HL-60 (cell line): ENCODE results near the gene MEIOSIN.

Experiments used
- GABPA ChIP-seq: IDR thresholded peaks from 2 replicates; pipeline ENCODE4 v1.6.1; 2012; ENCODE audit warnings: low read depth
- POLR2AphosphoS5 ChIP-seq: IDR thresholded peaks from 2 replicates; pipeline ENCODE4 v1.6.1; 2012; ENCODE audit warnings: low read depth
- SPI1 ChIP-seq: IDR thresholded peaks from 2 replicates; pipeline ENCODE4 v1.6.1; 2012; ENCODE audit warnings: low read depth, mild to moderate bottlenecking, borderline replicate concordance
- TF ChIP-seq, protein P1 (sequence below): IDR thresholded peaks from one replicate; pipeline ENCODE4 v1.5.1; 2011; ENCODE audit warnings: low read length, control low read depth, inconsistent platforms; ENCODE audit not compliant: insufficient read depth

GRCh38 chr19:45772912-45773311 lies 39.7 kb downstream of the MEIOSIN start:
- TF ChIP-seq, protein P1, sequence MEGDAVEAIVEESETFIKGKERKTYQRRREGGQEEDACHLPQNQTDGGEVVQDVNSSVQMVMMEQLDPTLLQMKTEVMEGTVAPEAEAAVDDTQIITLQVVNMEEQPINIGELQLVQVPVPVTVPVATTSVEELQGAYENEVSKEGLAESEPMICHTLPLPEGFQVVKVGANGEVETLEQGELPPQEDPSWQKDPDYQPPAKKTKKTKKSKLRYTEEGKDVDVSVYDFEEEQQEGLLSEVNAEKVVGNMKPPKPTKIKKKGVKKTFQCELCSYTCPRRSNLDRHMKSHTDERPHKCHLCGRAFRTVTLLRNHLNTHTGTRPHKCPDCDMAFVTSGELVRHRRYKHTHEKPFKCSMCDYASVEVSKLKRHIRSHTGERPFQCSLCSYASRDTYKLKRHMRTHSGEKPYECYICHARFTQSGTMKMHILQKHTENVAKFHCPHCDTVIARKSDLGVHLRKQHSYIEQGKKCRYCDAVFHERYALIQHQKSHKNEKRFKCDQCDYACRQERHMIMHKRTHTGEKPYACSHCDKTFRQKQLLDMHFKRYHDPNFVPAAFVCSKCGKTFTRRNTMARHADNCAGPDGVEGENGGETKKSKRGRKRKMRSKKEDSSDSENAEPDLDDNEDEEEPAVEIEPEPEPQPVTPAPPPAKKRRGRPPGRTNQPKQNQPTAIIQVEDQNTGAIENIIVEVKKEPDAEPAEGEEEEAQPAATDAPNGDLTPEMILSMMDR, result no peak
- no peak for TF ChIP-seq POLR2AphosphoS5
- TF ChIP-seq GABPA, result no peak
- no peak for TF ChIP-seq SPI1
